ENCODE measurements around the gene PRKRIP1.
A peak's percentile ranks its signal among the peaks of the same experiment; 100 is the strongest.
"Not testable (repeated sequence)": the region's sequence is repeated elsewhere in the genome, so short reads cannot be mapped to it uniquely, and the experiment has no call there.

The PRKRIP1 gene, protein sequence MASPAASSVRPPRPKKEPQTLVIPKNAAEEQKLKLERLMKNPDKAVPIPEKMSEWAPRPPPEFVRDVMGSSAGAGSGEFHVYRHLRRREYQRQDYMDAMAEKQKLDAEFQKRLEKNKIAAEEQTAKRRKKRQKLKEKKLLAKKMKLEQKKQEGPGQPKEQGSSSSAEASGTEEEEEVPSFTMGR

DNA sequence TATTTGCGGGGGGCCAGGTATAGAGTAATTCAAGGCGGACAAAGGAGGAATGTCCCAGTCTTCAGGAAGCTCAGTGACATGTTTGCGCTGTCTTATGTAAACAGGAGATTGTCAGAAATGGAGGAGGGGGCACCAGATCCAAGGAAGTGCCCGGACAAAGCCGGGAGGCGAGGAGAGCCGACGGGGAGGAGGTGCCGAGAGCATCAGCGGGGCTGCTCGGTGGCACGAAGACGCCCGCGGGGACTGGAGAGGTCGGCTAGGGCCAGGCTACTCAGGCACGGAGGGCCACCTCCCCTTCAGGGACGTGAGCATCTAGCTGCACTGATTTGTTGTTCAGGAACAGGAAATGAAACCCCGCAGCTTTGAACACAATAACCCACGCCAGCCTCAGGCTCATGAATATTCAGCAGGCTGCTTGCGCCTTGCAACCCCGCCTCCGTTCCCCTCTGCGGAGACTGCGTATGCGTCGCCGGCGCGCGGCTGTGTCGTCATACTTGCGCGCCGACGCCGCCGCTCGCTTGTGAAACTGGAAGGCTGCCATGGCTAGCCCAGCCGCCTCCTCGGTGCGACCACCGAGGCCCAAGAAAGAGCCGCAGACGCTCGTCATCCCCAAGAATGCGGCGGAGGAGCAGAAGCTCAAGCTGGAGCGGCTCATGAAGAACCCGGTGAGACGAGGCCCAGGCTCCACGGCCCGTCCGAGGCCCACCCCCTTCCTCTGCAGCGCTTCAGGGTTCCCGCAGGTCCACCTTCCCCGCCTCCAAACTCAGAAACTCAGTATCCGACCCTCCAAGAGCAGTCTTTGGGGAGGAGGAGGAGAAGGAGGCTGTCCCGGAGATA is at the start of gene PRKRIP1:
TSS of gene PRKRIP1 (plus strand) at position 491 of the 837 bp plus-strand sequence. CDS start at position 540, 49 bp downstream.
- DNase-seq: peak; percentile 95 to 98 (median 98)

DNA sequence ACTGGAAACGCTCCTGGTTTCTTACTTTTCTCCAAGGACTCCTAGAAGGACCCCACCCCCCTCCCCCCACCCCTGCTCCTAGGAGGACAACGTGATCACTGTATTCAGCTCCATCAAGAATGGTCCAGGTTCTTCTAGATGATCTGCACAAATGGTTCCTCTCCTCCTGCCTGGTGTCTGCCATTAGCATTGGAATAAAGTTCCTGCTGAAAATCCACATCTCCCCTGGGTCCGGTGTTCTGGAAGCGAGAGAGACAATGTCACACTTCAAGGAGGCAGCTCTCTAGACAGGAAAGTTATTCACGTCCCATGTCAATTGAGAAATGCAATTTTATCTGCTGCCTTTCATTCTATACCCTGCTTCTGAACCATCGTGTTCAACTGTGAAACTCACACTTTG is 49.2 kb upstream of the PRKRIP1 start:
- not testable (repeated sequence) for DNase-seq

DNA sequence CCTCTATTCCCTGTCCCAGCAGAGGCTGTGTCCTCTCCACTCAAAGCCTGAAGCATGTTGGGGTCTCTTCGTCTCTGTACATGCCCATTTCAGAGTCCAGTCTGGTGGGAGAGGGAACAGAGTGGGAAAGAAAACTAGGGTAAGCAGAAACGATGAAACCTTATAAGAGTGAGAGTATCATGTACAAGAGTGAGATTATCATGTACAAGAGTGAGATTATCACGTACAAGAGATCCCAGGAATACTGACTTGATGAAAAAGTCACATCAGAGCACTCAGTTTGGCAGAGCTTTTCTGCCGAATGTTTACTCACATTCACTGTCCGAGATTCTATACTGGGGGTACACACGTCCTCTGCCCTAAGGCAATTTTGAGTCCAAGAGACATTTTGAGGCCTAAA is 39.8 kb upstream of the PRKRIP1 start, which contains the start of gene SPDYE6:
TSS of gene SPDYE6 (minus strand) at position 101 of the 400 bp plus-strand sequence. CDS start 421 bp downstream, outside the sequence.
- not testable (repeated sequence) for DNase-seq

DNA sequence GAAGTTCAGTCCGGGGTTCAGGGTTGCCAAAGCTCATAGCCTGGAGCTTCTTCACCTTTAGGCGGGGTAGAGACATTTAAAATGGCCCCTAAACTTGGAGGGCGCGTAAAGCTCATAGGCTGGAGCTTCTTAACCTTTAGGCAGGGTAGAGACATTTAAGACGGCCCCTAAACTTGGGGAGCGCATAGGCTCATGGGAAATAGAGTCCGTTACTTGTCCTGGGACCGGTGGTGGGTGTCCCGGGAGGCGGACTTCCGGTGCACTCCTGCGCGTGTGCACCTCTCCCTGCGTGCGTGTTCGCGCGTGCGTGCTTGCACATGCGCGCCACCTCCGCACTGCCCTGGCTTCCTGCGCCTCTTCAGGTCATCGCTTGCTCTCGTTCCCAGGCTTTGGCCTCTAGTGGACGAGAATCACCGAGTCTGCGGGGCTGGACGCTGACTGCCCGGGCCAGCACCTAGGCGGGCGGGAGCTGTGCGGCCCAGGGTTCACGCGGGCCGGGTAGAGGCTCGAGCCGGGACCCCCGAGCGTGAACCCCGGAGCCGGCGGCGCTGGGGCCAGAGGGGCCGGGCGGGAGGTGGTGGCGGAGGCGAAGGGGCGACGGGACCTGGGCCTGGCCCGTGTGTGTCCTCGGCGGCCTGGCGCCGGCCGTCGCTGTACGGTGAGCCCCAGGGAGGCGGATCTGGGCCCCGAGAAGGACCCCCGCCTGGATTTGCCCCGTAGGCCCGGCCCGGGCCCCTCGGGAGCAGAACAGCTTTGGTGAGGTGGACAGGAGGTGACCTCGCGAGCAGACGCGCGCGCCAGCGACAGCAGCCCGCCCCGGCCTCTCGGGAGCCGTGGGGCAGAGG is 32.4 kb upstream of the PRKRIP1 start:
- DNase-seq: peak; percentile 95 to 96 (median 95)

DNA sequence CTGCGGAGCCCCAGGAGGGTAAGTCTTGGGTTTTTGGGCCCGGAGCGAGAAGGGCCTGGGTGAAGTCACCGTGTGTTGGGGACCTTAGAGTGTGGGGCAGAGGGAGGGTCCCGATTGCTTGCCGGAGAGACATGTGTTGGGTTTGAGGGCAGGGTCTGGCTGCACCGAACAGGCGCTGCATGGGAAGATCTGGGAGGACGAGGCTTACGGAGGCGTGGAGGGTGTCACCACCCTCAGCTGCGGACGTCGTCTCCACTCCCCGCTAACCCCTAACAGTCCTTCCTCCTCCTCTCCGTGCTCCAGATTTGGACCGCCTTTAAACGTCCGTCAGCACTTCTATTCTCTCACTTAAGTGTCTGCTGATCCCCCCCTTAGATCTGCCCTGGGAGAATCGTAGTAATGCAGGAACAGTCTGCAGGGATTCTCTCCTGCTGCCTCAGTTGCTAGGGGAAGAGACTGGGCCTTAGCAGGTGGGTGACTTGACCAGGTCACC is 31.7 kb upstream of the PRKRIP1 start:
- peak in 2 of 3 donors; percentile 2 for DNase-seq

DNA sequence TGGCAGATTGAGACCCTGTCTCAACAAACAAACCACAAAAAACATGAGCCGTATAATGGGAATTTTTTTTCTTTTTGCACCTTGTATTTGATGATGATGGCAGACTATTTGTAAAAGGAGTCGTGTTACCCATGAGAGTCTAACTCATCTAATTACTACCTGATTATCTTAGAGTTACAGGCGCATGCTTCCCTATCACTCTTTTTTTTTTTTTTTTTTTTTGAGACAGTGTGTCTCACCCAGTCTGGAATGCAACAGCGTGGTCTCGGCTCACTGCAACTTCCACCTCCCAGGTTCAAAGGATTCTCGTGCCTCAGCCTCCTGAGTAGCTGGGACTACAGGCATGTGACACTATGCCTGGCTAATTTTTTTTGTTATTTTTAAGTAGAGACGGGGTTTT is 30.8 kb upstream of the PRKRIP1 start:
- not testable (repeated sequence) for DNase-seq

DNA sequence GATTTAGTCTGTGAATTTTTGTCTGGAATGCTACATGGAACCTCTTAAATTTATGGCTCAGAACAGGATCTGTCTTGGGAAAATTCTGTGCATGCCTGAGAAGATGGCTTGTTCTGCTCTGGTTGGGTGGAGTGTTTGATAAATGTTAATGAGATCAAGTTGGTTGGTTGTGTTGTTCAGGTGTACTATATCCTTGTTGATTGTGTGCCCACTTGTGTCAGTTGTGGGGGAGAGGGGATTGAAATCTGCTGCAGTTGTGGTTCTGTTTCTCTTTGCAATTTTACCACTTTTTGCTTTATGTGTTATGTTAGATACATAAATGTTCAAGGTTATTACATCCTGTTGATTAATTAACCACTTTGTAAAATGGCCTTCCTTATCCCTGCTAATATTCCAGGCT is 26.1 kb upstream of the PRKRIP1 start:
- DNase-seq: not testable (repeated sequence)

DNA sequence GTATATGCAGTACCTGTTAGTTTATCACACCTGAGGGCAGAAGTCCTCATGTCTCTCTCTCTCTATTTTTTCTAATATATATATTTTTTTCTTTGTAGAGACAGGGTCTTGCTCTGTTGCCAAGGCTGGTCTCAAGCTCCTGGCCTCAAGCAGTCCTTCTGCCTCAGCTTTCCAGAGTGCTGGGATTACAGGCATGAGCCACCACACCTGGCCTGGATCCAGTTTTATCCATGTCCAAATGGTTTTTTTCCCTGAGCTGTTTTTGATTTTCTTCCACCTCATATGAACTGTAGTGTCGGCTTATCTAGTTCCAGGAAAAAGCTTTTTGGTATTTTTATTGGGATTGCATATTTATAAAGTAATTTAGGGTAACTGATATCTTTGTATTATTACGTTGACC is 23.4 kb upstream of the PRKRIP1 start:
- not testable (repeated sequence) for DNase-seq

DNA sequence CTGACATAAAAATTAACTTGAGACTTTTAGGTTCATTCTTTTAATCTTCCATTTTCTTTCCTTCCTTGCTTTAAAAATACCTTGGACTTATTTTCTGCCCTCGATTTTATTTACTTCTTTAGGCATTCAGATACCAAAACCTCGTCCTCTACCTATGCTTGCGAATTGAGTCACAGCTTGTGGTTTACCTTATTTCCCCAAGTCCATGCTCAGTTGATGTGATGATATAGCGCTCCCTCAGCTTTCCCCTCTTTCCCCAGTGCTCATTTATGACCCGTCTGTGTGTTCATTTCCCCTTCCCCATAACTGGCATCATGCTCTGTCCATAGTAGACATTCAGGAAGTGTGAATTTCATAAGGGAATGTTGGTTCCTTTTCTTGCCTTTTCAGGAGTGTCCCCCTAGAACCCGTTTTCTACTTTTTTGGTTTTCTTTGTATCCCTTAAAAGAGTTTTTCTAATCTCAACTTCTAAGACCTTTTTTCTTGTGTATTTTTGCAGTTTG is 19.1 kb upstream of the PRKRIP1 start:
- peak; percentile 45 to 62 (median 46) for DNase-seq

DNA sequence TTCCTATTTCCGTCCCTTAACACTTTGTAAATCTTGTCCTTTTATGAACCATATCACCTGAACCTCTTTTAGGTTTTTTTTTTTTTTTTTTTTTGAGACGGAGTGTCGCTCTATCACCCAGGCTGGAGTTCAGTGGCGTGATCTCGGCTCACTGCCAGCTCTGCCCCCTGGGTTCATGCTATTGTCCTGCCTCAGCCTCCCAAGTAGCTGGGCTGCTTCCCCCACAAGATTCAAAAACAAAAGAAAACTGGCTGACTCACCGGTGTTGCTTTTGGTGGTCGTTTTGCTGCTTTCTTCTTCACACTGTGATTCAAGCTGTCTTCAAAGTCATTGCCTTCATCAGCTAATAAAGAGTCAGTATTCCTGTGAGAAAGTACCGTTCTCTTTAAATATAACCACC is 15.3 kb upstream of the PRKRIP1 start:
- DNase-seq: not testable (repeated sequence)

DNA sequence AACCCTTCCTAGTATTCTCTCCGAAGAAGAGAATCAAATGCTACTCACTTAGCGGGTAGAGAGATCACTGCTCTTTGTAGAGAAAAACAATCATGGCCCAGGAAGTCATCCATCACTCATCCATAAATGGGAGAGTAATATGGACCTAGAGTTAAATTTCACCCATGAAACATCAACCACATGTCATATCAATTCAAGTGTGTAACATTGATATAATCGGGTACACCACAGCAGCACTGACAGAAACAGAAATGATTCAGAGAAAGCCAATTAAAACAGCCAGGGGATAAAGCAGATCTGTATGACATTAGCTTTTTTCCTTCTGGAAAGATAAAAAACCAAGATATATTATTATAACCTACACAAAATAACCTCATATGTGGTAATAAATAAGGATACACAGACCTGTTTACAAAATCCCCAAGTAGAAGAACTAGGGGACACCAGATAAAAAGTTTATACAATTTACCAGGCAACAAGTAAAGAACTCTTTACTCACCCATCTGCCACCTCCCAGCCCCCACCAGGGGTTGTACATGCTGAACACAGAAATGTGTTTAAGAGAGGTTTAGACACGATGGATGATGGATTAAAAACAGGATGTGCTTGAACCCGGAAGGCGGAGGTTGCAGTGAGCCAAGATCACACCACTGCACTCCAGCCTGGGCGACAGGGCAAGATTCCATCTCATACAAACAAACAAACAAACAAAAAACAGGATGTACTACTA is 14.3 kb upstream of the PRKRIP1 start:
- not testable (repeated sequence) for DNase-seq

DNA sequence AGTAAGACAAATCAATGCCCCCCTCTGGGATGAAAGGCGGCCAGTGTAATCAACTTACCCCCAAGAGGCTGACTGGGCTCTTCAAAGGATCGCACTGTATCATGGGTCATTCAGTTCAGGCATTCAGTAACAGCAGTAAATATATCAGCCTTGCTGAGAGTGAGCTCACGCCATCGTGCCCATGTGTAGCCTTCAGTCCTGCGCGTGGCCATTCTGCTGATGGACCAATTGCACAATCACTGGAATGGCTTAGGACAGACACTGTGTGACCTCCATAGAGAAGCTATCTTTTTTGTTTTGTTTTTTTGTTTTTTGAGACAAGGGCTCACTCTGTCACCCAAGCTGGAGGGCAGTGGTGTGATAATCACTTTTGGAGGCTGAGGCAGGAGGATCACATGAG is 9.1 kb upstream of the PRKRIP1 start:
- no peak for DNase-seq

DNA sequence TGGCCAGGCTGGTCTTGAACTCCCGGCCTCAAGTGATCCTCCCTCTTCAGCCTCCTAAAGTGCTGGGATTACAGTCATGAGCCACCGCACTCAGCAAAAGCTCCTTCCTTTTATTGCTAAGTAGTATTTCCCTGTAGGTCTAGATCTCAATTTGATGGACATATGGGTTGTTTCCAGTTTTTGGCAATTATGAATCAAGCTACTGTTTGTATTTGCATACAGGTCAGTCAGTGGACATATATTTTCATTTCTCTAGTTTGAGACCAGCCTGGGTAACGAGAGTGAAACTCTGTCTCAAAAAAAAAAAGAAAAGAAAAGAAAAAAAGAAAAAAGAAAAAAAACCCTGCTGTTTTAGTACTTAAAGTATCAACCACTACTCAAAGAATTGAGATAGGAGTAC is 6.4 kb upstream of the PRKRIP1 start:
- DNase-seq: peak in 1 of 3 donors; percentile 4

DNA sequence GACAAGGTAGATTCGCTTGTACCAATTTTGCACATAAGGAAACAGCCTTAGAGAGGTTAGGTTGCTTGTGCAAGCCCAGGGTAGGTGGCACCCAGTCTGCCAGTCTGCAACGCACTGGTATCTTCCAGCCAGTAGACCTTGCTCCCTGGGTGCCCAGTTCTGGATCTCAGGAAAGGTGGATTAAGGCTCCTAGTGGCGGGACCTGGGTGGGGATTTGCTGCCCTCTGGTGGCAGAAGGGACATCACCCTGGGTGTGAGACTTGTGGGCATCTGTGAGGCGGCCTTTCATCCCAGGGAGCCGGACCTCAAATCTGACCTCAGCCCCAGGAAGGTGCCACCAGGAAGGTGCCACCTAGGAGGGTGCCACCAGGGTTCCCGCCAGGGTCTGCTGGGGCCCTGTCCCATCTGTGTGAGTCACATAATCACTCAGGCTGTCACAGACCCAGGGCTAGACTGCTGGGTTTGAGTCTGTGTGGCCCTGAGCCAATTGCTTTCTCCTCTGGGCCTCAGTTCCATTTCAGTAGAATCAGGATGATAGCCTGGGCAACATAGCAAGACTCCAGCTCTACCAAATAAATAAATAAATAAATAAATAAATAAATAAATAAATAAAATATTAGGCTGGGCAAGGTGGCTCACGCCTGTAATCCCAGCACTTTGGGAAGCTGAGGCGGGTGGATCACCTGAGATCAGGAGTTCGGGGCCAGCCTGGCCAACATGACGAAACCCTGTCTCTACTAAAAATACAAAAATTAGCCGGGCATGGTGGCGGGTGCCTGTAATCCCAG is 5.3 kb upstream of the PRKRIP1 start:
- peak; percentile 82 to 93 (median 89) for DNase-seq

DNA sequence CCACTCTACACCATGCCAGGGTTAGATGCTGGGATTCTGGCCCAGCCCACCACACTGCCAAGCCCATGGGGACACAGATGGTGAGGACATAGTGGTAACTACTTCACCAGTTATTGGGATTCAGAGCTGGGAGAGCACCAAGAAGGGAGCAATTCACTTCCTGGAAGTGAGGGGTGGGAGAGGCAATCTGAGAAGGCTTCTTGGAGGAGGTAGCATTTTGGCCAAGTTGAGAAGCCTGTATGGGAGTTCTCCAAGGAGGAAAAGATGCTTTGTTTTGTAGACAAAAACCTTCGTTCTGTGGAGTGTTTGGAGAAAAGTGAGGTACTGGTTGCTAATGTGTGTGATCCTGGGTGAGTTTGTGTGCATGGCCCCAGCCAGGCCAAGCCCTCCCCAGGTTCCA is 3.8 kb upstream of the PRKRIP1 start:
- DNase-seq: no peak

DNA sequence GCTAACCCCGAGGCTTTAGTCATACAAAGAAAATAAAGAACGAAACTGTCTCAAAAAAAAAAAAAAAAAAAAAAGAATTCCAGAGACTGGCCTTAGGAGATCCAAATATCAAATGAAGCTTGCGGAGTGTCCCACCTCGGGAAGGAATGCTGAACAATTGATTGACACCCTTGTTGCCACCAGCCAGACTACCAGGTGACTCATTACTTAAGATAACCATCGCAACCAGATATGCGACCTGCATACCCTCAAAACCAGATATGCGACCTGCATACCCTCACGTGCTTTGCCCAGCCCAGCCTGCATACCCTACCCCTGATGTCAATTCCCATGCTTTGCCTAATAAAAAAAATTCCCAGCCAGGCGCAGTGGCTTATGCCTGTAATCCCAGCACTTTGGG is 2.7 kb upstream of the PRKRIP1 start:
- DNase-seq: no peak

DNA sequence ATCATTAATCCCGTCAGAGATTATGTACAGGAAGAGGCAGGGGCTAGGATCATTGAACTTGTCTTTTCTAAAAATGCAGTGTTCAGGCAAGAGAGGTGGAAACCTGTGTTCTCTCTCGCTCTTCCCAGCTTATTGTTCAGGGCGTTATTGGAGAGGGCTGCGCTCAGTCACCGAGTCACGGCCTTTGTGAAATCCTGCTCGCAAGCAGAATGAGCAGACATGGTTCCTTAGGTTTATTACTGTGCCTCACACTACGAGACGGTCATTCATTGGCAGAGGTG is 631 bp upstream of the PRKRIP1 start:
- no peak for DNase-seq

DNA sequence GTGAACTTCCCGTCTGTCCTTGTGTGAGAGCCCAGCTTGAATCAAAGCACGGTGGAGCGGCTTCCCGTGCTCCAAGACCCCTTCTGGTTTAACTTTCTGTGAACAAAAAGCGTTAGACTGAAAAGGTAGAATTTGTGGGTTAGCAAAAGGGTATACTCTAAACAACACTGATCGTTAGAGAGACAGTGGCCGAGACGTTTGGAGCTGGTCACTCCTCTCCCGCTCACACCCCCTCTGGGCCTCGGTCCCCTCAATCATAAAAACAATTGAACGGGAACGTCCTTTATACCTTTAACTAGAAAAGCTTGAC is 502 bp downstream of the PRKRIP1 start:
- no peak for DNase-seq

DNA sequence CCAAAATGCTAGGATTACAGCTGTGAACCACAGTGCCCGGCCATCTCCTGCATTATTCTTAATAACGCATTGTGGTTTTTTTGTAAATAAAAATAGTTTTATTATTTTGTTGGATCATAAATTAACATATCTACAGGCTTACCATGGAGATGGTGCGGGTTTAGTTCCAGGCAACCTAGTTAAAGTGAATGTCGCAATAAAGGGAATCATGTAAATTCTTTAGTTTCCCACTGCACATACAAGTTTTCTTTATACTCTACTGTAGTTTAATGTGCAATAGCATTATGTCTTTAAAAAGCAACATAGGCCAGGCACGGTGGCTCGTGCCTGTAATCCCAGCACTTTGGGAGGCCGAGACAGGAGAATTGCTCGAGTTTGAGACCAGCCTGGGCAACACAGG is 2.4 kb downstream of the PRKRIP1 start:
- DNase-seq: no peak

DNA sequence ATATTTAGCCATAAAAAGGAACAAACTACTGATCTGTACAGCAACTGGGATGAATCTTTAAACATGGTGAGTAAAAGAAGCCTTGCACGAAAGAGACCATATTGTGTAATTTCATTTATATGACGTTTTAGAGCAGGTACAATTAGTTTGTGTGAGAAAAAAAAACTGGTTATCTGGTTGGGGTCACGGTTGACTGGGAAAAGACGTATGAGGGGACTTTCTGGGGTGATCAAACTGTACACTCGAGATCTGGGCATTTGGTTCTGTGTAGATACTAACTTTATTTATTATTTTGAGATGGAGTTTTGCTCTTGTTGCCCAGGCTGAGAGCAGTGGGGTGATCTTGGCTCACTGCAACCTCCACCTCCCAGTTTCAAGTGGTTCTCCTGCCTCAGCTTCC is 4.2 kb downstream of the PRKRIP1 start:
- DNase-seq: no peak

DNA sequence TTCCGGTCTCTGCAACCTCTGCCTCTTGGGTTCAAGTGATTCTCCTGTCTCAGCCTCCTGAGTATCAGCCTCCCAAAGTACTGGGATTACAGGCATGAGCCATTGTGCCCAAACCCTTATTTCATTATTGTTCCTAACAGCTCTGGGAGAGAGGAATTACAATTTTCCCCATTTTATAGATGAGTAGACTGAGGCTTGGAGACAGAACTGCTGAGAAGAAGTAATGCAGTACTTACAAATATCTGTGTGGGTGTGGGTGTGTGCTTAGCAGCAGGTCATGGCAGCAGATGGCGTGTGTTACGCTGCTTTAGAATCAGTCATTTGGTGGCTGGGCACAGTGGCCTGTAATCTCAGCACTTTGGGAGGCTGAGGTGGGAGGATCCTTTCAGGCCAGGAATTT is 7.4 kb downstream of the PRKRIP1 start:
- no peak for DNase-seq

Measured in suppressor macrophage treated with lipopolysaccharide for 1 hour (primary cell).